HFF-Myc (cell line): ENCODE data around the gene NOP9.

ENCODE experiments used
- DNase-seq: peaks from one replicate; pipeline ENCODE4 v3.0.0-alpha.2; 2011; ENCODE audit warnings: low read depth; ENCODE audit errors: extremely low read depth
- H3K4me3 ChIP-seq: replicated peaks from 2 replicates; pipeline ENCODE4 v1.5.1; 2011; ENCODE audit warnings: low read depth, mild to moderate bottlenecking, control low read depth, low read length
- CTCF ChIP-seq: IDR thresholded peaks from 2 replicates; pipeline ENCODE4 v1.5.1; 2012; ENCODE audit warnings: mild to moderate bottlenecking, low read depth, low read length, control low read depth; ENCODE audit errors: missing control alignments

Gene NOP9

GRCh38 chr14:24260026-24260779 lies 39.4 kb upstream of the NOP9 start:
- H3K4me3 ChIP-seq, result no peak overlapping the region
- TF ChIP-seq CTCF, result no peak
- DNase-seq, result no peak

- no peak for TF ChIP-seq CTCF
- H3K4me3 ChIP-seq, result no peak overlapping the region
- DNase-seq, result no peak
These were observed 38.9 kb upstream of the NOP9 start for GRCh38 chr14:24260780-24261157.

GRCh38 chr14:24261256-24261968 lies 38.2 kb upstream of the NOP9 start:
- H3K4me3 ChIP-seq, result no peak overlapping the region
- DNase-seq, result no peak
- no peak for TF ChIP-seq CTCF

- no peak for DNase-seq
- TF ChIP-seq CTCF, result no peak
These were observed 37.7 kb upstream of the NOP9 start for GRCh38 chr14:24261969-24262327.

GRCh38 chr14:24262821-24263733 lies 36.6 kb upstream of the NOP9 start, which contains the start of gene TGM1:
TGM1 (minus strand) TSS chr14:24263177; CDS start chr14:24262352, 825 bp downstream.
- no peak for TF ChIP-seq CTCF

More at GRCh38 chr14:24261969-24262327, 37.7 kb upstream of the NOP9 start:
- H3K4me3 ChIP-seq, result no peak overlapping the region

GRCh38 chr14:24263848-24264247 lies 35.8 kb upstream of the NOP9 start:
- no peak for DNase-seq
- no peak for TF ChIP-seq CTCF

More at GRCh38 chr14:24262821-24263733, 36.6 kb upstream of the NOP9 start, which contains the start of gene TGM1:
- no peak for DNase-seq
- H3K4me3 ChIP-seq, result no peak within 1 kb of the TSS

More at GRCh38 chr14:24263848-24264247, 35.8 kb upstream of the NOP9 start:
- no peak overlapping the region for H3K4me3 ChIP-seq
